Embryonic facial prominence (tissue), 1 donor: ENCODE measurements around the gene GALNT2.

Experiments
- DNase-seq: peaks from one replicate; pipeline ENCODE4 v3.0.0-alpha.2; 2016; ENCODE audit errors: extremely low spot score

The GALNT2 gene

DNA sequence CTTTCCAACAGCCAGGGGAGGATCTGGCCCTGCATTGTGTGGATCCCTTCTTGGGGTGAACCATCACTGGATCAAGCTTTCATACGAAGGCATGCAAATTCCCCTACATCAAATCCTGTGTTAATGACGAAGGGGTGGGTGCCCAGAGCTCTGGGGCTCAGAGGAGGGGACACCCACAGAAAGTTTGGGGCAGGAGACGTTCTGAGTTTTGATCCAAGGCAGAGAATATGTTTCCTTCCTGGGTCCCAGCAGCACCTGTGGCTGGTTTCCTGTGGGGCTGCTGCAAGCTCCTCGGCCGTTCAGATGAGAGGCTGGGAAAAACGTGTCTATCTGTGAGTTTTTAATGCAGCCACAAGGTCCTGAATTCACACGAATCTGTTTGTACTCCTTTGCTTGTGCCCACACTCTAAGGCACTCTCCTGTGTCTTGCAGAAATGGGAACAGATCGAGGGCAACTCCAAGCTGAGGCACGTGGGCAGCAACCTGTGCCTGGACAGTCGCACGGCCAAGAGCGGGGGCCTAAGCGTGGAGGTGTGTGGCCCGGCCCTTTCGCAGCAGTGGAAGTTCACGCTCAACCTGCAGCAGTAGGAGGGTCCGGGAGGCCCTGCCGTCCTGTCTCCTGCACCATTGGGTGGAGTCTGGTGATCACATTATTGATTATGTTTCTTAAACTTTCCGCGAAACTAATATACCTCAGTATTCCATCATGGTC, 212.0 kb downstream of the GALNT2 start:
- no peak for DNase-seq

DNA sequence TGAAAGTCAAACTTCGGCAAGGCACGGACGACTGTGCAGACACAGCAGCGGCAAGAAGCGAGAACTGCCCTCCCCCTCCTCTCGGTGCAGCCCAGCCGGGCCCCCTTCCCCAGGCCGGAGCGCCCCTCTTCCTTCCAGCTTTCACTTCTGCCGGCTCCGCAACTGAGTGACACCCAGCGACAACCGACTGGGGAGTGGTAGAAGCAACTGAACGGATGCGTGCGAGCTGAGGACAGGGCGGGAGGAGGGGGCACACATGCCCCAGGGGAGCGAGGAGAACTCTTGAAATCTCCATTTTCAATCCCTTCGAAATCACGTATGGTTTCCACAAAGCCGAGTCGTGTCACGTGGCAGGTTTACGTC, 212.5 kb downstream of the GALNT2 start:
- DNase-seq = no peak

DNA sequence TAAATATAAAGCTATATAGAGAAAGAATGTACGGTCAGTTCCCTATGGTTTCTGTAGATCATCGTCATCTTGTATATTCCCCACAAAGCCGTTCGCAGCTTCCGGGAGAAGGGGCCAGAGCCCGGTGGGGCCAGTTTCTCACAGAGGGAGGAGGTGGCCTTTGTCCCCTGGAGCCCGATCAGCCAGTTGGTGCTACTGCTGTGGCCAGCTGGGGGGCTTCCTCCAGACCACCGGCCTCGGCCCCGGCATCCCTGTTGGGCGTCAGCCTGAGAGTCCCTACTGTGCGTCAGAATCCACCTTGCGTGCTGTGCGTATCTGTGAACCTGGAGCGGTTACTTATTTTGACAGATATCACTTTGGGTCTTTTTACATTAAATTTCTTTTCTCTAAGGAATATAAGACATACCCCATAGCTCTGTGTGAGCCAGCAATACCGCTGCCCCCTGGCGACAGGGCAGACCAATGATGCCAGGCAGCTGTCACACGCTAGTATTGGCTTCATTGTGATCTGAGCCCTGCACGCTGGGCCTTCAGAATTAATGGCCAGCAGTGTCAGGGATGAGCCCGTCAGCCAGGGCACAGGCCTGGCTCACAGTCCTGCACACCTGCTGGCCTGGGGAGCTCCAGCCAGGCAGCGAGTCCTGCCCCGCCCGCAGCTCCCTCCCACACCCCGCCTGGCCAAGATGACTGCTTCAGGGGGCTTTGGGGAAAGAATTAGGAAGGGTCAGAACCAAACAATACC, 213.2 kb downstream of the GALNT2 start:
- no peak for DNase-seq

DNA sequence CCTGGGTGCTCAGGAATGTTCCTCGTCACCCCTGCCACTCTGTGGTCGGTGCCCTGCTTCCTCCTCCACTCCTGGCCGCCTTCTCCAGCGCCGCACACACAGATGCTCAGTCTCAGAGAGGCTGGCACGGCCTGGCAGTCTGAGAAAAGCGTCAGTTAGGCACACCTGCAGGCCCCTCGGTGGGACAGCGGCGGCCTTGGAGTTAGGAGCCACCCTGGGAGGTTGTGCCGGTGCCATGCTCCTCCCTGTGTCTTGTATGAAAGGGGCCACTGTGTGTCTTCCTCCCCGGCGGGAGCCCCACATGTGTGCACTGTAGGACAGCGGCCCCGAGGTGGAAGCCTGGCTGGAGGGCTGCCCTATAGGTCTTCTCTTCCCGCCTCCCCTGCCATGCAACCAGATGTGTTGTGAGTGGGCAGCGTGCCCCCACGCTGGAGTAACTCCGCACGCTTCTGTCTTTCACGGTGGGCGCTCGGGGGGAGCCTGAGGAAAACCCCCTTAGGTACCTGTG, 213.9 kb downstream of the GALNT2 start:
- DNase-seq = no peak

DNA sequence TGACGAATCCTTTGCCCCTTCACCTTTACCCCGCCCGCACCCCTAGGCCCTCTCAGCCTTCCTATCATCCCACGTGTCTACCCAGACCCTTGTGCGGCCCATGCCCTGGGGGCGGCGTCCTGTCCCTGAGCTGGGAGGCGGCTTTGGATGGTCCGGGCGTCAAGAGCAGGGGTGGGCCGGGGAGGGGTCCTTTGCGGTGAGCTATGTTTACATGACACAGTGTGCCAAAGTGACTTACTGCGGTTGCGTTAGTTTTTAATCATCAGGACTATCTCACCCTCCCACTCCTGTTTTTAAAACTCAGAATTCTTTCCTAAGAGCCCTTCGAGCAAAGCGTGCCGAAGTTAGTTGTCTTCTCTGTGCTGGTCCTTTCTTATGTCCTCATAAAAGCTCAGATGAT, 214.5 kb downstream of the GALNT2 start:
- no peak for DNase-seq

DNA sequence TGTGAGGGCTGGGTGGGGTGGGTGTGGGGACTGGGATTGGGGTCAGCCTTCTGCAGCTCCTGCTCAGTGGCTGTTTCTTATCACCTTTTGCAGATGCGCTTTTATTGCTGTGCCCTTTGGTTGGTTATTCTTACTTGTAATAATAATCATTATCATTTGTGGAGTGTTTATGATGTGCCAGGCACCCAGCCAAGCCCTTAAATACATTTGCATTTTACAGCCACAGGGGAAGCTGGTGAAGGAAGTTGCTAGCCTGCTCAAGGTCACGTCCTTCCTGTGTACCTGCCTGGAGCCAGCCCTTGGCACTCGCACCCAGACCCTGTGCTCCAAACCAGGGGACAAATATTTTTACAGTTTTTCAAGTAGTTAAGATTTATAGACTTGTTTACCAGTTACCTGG, 215.1 kb downstream of the GALNT2 start:
- no peak for DNase-seq

DNA sequence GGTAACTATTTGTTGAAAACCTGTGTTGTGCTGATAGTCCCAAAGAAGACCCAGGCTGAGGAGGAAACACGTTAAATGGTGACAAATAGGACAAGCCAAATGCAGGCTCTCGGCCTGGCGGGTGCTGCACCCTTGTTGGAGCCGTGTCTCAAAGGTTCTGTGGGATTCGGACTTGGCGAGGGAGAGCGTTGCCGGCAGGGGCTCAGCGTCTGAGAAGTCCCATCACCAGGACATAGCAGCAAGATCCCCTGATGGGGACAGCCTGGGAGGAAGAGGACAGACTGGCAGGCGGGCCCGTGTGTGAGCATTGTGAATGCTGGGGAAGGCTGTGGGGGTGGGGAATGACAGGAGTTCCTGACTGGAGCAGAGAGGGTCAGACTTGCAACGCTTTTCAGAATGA, 216.6 kb downstream of the GALNT2 start:
- no peak for DNase-seq

DNA sequence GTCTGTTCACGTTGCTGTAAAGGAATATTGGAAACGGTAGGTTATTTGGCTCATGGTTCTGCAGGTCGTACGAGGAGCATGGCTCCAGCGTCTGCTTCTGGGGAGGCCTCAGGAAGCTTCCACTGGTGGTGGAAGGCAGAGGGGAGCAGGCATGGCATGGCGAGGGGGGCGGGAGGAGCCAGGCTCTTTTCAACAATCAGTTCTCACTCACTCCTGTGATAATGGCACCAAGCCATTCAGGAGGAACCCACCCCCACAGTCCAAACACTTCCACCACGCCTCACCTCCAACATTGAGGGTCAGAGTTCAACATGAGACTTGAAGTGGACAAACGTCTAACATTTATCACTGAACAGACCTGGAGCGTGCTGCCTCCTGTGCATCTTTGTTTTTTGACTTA, 217.9 kb downstream of the GALNT2 start:
- no peak for DNase-seq

DNA sequence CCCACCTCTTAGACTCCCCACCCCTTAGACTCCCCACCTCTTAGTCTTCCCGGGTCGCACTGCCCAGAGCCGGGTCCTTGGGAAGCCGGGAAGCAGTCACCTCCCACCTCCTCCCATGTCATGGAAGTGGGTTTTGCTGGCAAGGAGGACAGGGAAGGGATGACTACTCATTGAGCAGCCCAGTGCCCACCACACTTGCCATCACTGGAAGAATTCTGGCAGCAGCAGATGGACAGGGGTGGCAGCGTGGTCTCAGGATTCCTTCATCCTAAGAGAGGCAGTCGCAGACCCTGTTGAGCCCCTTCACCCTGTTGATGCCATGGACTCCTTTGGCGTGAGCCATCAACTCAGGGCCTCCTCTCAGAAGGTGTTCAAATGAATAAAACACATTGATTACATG, 218.3 kb downstream of the GALNT2 start:
- no peak for DNase-seq

DNA sequence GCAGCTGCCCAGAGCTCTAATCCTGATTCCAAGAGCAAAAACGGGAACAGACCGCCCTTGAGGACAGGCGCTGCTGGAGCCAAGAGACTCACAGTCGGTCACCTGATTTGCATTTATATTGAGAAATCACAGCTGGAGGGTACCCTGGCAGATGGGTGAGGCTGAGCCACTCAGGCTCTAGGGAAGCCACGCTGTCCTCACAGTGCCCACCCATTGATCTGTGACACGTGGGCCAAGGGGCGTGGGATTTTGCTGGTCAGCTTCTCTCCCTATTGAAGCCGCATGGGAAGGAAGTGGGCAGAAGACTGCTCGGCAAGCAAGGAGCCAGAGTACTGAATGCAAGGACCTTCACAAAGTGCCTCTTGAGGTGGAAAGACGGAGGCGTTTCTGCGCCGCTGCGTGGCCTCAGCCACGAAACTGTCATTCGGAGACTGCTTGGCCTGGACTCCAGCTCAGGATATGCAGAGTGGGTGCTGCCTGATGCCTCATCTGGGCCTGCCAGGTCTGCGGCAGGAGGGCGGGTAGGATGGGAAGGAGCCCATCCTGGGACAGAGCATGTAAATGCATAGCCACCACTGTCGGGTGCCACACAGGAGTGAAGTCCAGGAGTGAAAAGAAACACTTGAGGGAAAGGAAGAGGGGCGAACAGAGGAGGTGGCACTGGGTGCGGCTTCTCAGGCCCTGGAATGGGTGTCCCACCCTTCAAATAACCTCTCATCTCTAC, 219.3 kb downstream of the GALNT2 start:
- DNase-seq = no peak

DNA sequence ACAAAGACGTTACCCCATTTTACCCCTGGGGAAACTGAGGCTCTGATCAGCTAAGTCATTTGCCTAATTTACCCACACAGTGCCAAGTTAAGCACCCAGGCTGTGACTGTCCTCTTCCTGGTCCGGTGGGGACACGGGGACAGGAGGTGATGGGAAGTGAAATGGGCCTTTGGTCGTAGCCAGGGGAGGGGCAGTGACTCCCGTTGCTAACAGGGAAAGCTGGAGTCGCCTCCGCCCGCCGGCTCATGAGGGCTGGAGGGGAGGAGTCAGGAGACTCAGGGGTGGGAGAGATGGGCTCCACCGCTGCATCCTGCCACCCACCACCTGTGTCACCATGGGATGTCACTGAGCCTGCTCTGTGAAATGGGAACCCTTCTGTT, 219.8 kb downstream of the GALNT2 start:
- no peak for DNase-seq

DNA sequence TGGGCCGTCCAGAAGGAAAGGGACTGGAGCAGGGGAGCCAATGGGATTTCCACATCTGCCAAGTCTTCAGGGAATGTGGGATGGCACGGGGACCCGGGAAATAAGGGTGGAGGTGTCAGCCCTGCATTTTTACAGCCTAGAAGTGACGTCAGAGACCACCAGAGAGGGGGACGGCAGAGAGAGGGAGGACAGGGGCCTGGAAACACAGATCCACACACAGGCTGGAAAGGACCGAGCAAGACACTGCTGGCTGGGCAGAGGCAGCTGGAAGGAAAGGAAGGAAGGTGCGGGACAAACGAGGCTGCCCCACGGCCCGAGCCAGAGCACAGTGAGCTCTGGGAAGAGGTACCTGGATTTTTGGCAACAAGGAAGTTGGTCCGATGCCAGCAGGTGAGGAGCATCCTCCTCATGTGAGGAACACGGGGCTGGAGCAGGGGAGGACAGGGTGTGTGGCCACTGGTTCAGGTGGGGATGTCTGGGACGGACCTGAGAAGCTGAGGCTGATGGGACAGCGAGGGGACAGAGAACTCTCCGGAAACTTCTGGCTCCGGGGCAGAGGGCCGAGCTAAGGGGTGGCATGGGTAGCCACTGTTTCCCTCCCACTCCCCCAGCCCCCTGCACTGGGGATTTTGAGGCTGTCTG, 220.8 kb downstream of the GALNT2 start:
- DNase-seq = no peak

DNA sequence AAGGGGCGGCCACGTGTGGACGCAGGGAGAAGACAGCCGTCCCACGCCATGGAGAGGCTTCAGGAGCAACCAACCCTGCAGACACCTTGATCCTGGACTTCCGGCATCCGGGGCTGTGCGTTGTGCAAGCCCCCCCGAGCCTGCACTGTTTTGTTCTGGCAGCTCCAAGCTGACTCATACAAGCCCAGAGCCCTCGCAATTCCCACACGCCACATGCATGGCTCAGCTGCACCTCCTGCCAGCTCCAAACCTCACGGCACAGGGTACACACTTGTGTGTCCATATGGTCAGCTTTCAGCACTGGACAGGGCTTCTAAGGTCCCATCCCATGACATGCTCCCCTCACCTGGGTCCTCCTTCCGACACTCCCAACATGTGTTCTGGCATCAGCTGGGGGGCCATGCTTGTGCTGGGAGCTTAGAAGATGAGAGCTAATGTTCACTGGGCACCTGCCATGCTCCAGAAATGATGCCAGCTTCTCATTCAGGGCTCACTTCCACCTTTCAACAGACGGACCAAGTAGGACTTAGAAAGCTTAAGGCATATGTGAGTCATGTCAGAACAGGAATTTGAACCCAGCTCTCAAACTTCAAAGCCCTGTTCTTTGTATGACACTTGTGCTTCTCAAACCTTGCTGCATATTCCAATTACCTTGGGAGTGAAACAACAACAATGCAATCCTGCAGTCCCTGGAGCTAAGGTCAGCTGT, 221.8 kb downstream of the GALNT2 start:
- no peak for DNase-seq

DNA sequence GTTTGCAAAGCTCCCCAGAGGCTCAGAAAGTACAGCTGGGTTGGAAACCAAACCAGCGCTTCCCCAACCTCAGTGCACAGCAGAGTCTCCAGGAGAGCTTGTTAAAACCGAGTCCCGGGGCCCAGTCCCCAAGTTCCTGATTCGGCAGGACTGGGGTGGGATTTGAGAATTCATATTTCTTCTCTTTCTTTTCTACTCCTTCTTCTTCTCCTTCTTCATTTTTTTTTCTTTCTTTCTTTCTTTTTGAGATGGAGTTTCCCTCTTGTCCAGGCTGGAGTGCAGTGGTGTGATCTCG, 222.3 kb downstream of the GALNT2 start:
- no peak for DNase-seq

DNA sequence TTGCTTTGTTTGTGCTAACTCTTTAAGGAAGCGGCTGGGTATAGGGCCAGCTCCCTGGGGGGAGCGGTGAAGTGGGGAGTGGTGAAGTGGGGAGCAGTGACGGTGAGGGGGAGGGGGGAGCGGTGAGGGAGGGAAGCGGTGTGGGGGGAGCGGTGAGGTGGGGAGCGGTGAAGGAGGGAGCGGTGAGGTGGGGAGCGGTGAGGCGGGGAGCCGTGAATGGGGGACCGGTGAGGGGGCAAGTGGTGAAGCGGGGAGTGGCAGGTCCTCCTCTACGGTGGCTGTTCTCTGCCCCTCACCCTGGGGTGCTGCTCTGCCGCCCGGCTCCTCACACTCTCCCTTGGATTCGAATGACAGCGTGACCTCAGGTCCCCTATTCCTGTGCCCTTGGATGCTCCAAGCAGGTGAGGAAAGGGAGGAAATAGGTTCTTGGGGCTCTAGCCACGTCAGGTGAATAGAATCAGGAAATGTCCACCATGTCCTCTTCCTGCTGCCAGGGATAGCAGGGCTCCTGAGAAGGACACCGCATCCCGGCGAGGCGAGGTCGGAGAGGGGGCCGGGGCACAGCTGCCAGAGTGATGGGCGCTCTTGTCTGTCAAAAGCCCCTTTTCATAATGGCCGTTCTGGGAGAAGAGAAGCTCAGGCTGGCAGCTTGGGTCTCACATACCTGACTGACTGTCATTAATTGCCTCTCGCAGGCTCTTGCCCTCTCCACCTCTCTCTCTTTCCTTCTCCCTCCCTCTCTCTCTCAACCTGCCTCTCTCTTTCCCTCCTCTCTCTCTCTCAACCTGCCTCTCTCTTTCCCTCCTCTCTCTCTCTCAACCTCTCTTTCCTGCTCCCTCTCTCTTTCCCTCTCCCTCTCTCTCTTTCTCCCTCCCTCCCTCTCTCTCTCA, 224.9 kb downstream of the GALNT2 start:
- no peak for DNase-seq

DNA sequence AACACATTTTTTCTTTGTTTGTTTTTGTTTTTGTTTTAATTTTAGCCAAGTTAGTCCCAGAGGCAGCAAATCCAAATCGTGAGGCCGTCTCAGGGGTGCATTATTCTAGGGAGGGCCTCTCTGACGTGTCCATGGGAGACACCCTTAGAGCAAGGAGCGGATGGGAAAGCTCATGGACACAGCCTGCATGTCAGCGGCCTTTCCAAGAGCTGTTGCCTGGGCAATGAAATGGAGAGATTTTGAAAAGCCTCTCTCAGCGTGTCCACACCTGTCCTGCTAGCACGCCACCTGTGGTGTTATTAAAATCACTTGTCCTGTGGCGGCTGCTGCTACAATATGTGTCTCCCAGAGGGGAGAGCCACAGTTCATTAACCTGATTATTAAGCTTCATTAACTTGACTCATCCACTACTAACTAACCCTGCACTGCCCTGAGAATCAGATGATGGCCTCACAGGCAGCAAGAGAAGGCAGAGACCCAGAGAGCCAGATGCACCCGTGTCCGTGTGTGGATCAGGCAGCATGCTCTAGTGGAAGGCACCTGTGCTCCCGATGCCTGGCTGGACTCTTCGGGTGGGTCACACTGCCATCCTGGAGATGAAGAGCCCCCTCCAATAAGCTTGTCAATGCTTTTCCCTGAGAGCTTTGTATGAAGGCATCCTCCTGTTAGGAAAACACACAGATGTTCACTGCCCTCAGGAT, 225.8 kb downstream of the GALNT2 start:
- DNase-seq = no peak

DNA sequence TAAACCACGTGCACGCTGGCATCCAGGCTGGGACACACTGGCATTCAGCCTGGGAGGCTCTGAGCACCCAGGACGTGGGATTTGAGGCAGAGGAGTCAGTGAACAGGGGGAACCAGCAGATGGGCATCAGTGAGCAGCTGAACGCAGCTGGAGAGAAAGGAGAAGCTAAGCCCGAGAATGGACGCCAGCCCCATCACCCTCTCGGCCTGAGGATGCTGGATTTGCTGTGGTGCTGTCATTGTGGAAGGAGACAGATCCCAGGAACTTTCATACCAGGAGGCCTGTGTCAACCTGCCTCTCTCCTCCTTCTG, 226.3 kb downstream of the GALNT2 start:
- no peak for DNase-seq

DNA sequence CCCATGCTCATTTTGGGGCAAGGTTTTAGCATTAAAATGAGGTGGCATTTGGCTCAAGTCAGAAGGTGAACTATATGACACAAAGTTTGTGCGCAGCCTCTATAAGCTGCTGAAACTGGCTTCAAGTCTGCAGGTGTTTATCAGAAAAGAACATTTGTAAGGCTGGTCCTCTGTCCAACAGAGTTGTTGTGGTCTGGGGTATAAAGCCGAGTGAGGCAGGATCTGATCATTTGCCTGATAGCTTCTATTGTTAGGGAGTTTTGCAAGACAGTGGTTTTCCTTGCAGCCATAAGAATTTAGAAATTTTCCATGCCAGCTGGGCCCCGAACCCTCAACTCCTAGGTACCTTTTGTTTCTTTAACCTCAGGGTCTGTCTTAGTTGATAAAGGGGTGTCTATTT, 228.3 kb downstream of the GALNT2 start:
- DNase-seq = no peak

DNA sequence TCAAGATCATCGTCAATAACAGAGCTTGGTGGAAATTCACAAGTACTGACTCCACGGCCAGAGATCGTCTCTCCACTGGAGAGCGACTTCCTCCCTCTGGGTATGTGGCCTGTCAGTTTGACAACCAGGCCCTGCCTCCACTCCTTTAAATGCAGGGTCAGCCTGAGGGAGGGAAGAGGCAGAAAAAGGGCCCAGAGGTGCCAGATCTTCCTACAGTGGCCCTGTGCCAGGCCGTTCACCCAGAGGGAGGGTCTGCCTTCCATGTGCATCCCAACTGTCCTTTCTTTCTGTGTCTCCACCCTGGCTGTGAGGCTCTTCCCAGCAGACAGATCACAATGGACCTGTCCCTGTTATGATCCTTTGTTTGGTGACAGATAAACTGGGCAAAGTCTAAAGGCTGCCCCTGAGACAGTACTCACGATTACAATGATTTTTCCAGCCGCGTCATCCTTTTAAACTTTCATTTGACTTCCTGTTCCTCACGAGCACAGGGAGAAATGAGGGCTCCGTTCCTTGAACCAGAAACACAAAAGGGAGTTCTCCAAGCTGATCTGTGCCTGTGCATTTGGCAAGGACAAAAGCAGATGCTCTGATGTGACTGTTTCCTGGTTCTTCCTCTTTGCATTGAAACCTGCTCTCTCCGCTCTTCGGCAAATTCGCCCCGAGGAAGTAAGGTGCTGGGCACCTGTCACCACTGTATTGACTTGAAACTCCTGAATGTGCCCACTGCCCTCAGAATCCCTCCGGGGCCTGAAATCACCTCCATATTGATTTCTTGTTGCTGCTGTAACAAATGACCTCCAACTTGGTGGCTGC, 232.4 kb downstream of the GALNT2 start:
- DNase-seq = no peak
